Gastroesophageal sphincter (tissue), 4 donors: Measurements from ENCODE around the gene SLC4A2. TPM values are rescaled to one million over a fixed set of nuclear protein-coding genes. Genes with fewer than 3 reads are reported as not detected.

Experiments used
- ATAC-seq: fragments of 150-250 bp; one replicate; pipeline ENCODE4 v1.9.1; 2016; ENCODE audit warnings: mild to moderate bottlenecking, moderate library complexity
- H3K27ac ChIP-seq, 4 donors: fragments of 200-600 bp; sonication (generic) in 3 of 4; 1 replicate in 3 of 4; 2 replicates in 1 of 4; pipeline ENCODE4 v1.5.1; 2016 to 2019
- H3K27me3 ChIP-seq: fragments of 200-600 bp; sonication (generic); one replicate; pipeline ENCODE4 v1.5.1; 2019
- H3K36me3 ChIP-seq, 2 donors: fragments of 200-600 bp; sonication (generic); one replicate each; pipeline ENCODE4 v1.5.1; 2019; ENCODE audit warnings: control low read depth in 1 of 2
- H3K4me1 ChIP-seq, 3 donors: fragments of 200-600 bp; sonication (generic); 1 replicate in 2 of 3; 2 replicates in 1 of 3; pipeline ENCODE4 v1.5.1; 2016 to 2019; ENCODE audit warnings: control low read depth in 2 of 3
- H3K4me3 ChIP-seq, 2 donors: fragments of 200-600 bp; sonication (generic); one replicate each; pipeline ENCODE4 v1.5.1; 2019; ENCODE audit warnings: mild to moderate bottlenecking in 1 of 2, moderate library complexity in 1 of 2
- H3K9me3 ChIP-seq, 3 donors: fragments of 200-600 bp; sonication (generic); one replicate each; pipeline ENCODE4 v1.5.1; 2017 to 2019; ENCODE audit warnings: control low read depth in 2 of 3
- CTCF ChIP-seq, 4 experiments: fragments of 200-600 bp in 2 of 4; fragments of 450-650 bp in 2 of 4; sonication (generic) in 1 of 4; IDR thresholded peaks; one replicate each; pipeline ENCODE4 v1.5.1; 2017 to 2019; ENCODE audit warnings: antibody characterized with exemption in 4 of 4, mild to moderate bottlenecking in 2 of 4, moderate library complexity in 2 of 4
- EP300 ChIP-seq: sonication (generic); formaldehyde crosslinking; IDR thresholded peaks from one replicate; pipeline ENCODE4 v1.6.1; 2017; ENCODE audit warnings: antibody characterized with exemption, mild to moderate bottlenecking
- POLR2A ChIP-seq, 2 donors: fragments of 450-650 bp; IDR thresholded peaks; one replicate each; pipeline ENCODE4 v1.6.1; 2017; ENCODE audit warnings: antibody characterized with exemption in 2 of 2, mild to moderate bottlenecking in 2 of 2, moderate library complexity in 1 of 2
- POLR2AphosphoS5 ChIP-seq: sonication (generic); formaldehyde crosslinking; IDR thresholded peaks from one replicate; pipeline ENCODE4 v1.6.1; 2017; ENCODE audit warnings: antibody characterized with exemption
- WGBS, 2 donors: methylation state at CpG; one replicate each; pipeline ENCODE4 v1.1.5; 2018; ENCODE audit warnings: low coverage in 1 of 2; 5-methylcytosine and 5-hydroxymethylcytosine counted together
- total RNA-seq, 4 donors: library from RNA; depleted of rRNA; stranded (reverse); fragments of >200 nt; gene quantifications; one replicate each; pipeline ENCODE4 v1.1.0, GENCODE V29; 2016

Gene SLC4A2
- total RNA-seq, 4 donors from 2014 or later = 77.8 to 152 (median 95.7) TPM

- Histone ChIP-seq H3K27ac (no peak overlapping the region), H3K9me3 (no peaks in the 10 kb centered on the region), H3K36me3 (peaks cover 0 to 15% of the 10 kb centered on the region in 2 donors), H3K4me1 (peaks cover 0 to 47% (median 15%) of the 10 kb centered on the region in 3 donors), H3K4me3 (no peak overlapping the region), H3K27me3 (no peaks in the 10 kb centered on the region)
- TF ChIP-seq CTCF (IDR thresholded peaks at IDR 0.05) (no peak), POLR2A (IDR thresholded peaks at IDR 0.05) (no peak), POLR2AphosphoS5 (no peak)
- WGBS, 2 donors = no CpG with 5 or more reads among the region's 10 CpGs
- ATAC-seq = no peak
These were observed 41.5 kb downstream of the SLC4A2 start for GRCh38 chr7:151100921-151101320.

GRCh38 chr7:151101621-151102396, 42.4 kb downstream of the SLC4A2 start:
- WGBS, 2 donors = 73 to 100% methylated on average over 1 to 10 of the region's 24 CpGs
- Histone ChIP-seq H3K4me3 (no peak overlapping the region), H3K27ac (peak overlapping the region in 1 of 4 donors; percentile 7), H3K9me3 (no peaks in the 10 kb centered on the region), H3K27me3 (no peaks in the 10 kb centered on the region), H3K36me3 (peaks cover 0 to 22% of the 10 kb centered on the region in 2 donors), H3K4me1 (peaks cover 0 to 43% (median 15%) of the 10 kb centered on the region in 3 donors)
- ATAC-seq = no peak
- TF ChIP-seq CTCF (IDR thresholded peaks at IDR 0.05) = no peak
- no peak for TF ChIP-seq POLR2A (IDR thresholded peaks at IDR 0.05)
- TF ChIP-seq EP300 = no peak
- no peak for TF ChIP-seq POLR2AphosphoS5

GRCh38 chr7:151102991-151103390, 43.6 kb downstream of the SLC4A2 start:
- no peak overlapping the region for H3K27ac ChIP-seq
- no peaks in the 10 kb centered on the region for H3K27me3 ChIP-seq
- peaks cover 0 to 22% of the 10 kb centered on the region in 2 donors for H3K36me3 ChIP-seq
- TF ChIP-seq POLR2AphosphoS5 = no peak
- no peak for TF ChIP-seq POLR2A (IDR thresholded peaks at IDR 0.05)
- no peak for TF ChIP-seq EP300
- TF ChIP-seq CTCF (IDR thresholded peaks at IDR 0.05) = no peak
- H3K9me3 ChIP-seq = no peaks in the 10 kb centered on the region
- H3K4me3 ChIP-seq = no peak overlapping the region
- H3K4me1 ChIP-seq = peaks cover 0 to 43% (median 15%) of the 10 kb centered on the region in 3 donors
- 50 to 70% methylated on average over 1 to 2 of the region's 3 CpGs for WGBS, 2 donors
- no peak for ATAC-seq

GRCh38 chr7:151103973-151104372, 44.6 kb downstream of the SLC4A2 start:
- TF ChIP-seq EP300 = no peak
- no peak for TF ChIP-seq CTCF (IDR thresholded peaks at IDR 0.05)
- TF ChIP-seq POLR2A (IDR thresholded peaks at IDR 0.05) = no peak
- TF ChIP-seq POLR2AphosphoS5 = no peak
- no peaks in the 10 kb centered on the region for H3K9me3 ChIP-seq
- no peak overlapping the region for H3K27ac ChIP-seq
- no peak for ATAC-seq
- WGBS, 2 donors = 81 to 88% methylated on average over 9 of the region's 12 CpGs
- H3K4me1 ChIP-seq = peaks cover 0 to 43% (median 15%) of the 10 kb centered on the region in 3 donors
- no peaks in the 10 kb centered on the region for H3K27me3 ChIP-seq
- no peak overlapping the region for H3K4me3 ChIP-seq
- H3K36me3 ChIP-seq = peaks cover 0 to 22% of the 10 kb centered on the region in 2 donors
